ENCODE results near the gene GRIA2.

- TF ChIP-seq, protein P1, sequence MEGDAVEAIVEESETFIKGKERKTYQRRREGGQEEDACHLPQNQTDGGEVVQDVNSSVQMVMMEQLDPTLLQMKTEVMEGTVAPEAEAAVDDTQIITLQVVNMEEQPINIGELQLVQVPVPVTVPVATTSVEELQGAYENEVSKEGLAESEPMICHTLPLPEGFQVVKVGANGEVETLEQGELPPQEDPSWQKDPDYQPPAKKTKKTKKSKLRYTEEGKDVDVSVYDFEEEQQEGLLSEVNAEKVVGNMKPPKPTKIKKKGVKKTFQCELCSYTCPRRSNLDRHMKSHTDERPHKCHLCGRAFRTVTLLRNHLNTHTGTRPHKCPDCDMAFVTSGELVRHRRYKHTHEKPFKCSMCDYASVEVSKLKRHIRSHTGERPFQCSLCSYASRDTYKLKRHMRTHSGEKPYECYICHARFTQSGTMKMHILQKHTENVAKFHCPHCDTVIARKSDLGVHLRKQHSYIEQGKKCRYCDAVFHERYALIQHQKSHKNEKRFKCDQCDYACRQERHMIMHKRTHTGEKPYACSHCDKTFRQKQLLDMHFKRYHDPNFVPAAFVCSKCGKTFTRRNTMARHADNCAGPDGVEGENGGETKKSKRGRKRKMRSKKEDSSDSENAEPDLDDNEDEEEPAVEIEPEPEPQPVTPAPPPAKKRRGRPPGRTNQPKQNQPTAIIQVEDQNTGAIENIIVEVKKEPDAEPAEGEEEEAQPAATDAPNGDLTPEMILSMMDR (IDR thresholded peaks at IDR 0.05), result no peak
- no peak for TF ChIP-seq EZH2 (IDR thresholded peaks at IDR 0.05)
Measured at GRCh38 chr4:157294575-157294974, 74.0 kb downstream of the GRIA2 start.
